DND-41 (cell line): ENCODE data around the gene TRIM33.

ENCODE experiments used
- CTCF ChIP-seq: IDR thresholded peaks from 2 replicates; pipeline ENCODE4 v1.5.1; 2012; ENCODE audit warnings: borderline replicate concordance, low read length, moderate library complexity, mild to moderate bottlenecking; ENCODE audit not compliant: poor library complexity, severe bottlenecking; ENCODE audit errors: extremely low read depth
- EZH2 ChIP-seq: IDR thresholded peaks from 3 replicates; pipeline ENCODE4 v1.6.1; 2012; ENCODE audit warnings: borderline replicate concordance, low read depth, mild to moderate bottlenecking, moderate library complexity, low read length, inconsistent platforms; ENCODE audit not compliant: severe bottlenecking

GRCh38 chr1:114488739-114489138 lies 22.3 kb downstream of the TRIM33 start:
- TF ChIP-seq CTCF, result no peak
- no peak for TF ChIP-seq EZH2
